Measurements from ENCODE around the gene STK17A. TPM values are rescaled to one million over a fixed set of nuclear protein-coding genes. Genes with fewer than 3 reads are reported as not detected.

STK17A gene
- total and polyA plus RNA-seq, 8 donors = 25.9 to 38.4 (median 32.8) TPM

DNA sequence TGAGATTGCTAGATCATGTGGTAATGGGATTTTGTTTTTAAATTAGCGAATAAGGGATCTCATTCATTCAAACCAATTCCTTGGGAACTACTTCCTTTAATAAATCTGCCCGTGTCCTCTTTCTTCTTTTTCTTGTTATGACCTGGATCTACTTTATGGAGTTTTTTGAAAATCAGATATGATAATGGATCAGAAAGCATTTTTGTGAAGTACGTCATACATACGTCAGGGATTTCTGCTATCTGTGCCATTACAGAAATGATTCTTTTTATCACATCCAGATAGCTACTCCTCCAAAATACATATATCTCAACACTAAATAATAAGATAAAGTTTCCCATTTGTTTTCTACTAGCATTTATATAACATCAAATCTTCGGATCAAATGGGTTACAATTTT, 40.2 kb upstream of the STK17A start:
- no peak for DNase-seq
- H3K4me1 ChIP-seq = no peaks in the 10 kb centered on the region
- intact Hi-C loops (cut with DNase I) = no loop called here
- ATAC-seq = no peak
- TF ChIP-seq, protein P1, sequence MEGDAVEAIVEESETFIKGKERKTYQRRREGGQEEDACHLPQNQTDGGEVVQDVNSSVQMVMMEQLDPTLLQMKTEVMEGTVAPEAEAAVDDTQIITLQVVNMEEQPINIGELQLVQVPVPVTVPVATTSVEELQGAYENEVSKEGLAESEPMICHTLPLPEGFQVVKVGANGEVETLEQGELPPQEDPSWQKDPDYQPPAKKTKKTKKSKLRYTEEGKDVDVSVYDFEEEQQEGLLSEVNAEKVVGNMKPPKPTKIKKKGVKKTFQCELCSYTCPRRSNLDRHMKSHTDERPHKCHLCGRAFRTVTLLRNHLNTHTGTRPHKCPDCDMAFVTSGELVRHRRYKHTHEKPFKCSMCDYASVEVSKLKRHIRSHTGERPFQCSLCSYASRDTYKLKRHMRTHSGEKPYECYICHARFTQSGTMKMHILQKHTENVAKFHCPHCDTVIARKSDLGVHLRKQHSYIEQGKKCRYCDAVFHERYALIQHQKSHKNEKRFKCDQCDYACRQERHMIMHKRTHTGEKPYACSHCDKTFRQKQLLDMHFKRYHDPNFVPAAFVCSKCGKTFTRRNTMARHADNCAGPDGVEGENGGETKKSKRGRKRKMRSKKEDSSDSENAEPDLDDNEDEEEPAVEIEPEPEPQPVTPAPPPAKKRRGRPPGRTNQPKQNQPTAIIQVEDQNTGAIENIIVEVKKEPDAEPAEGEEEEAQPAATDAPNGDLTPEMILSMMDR (IDR thresholded peaks at IDR 0.05) = no peak
- no peak overlapping the region for H3K4me3 ChIP-seq
- H3K27me3 ChIP-seq = no peaks in the 10 kb centered on the region
- no peak overlapping the region for H3K27ac ChIP-seq
- H3K36me3 ChIP-seq = no peaks in the 10 kb centered on the region
- H3K9me3 ChIP-seq = no peaks in the 10 kb centered on the region

DNA sequence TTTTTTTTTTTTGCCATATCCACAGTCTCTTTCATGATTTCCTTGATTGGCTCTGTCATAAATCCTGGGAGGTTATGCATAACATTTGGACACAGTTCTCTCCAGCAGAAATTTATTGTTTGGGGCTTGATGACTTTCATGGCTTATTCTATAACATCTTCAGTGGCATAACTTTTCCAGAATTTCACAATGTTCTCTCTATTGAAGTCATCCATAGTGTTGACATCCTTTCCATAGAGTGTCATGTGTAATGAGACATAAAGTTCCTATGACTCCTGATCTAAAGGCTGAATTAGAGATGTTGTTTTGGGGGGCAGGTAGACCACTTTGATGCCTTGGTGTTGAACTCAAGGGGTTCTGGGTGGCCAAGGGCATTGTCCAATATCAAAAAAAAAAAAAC, 36.7 kb upstream of the STK17A start:
- intact Hi-C loops (cut with DNase I) = no loop called here
- no peak for ATAC-seq
- Histone ChIP-seq H3K9me3 (no peaks in the 10 kb centered on the region), H3K4me1 (no peaks in the 10 kb centered on the region), H3K4me3 (no peak overlapping the region), H3K36me3 (no peaks in the 10 kb centered on the region), H3K27ac (no peak overlapping the region), H3K27me3 (no peaks in the 10 kb centered on the region)
- DNase-seq = no peak
- TF ChIP-seq, protein P1 (IDR thresholded peaks at IDR 0.05) = no peak

DNA sequence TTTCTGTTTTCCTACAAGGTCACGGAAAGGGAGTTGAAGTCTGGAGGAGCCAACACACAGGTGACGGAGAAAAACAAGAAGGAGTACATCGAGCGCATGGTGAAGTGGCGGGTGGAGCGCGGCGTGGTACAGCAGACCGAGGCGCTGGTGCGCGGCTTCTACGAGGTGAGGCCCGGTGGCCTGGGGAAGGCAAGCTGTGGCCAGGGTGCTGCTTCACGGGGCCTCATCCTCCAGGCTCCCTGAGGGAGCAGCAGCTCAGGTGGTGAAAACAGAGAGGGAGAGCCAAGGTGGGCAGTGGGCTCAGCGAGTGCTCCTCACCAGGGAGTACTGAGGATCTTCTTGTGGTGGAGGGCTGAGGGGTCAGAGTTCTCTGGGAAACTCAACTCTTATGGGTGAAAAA, 32.5 kb upstream of the STK17A start:
- Histone ChIP-seq H3K27me3 (no peaks in the 10 kb centered on the region), H3K36me3 (no peaks in the 10 kb centered on the region), H3K9me3 (no peaks in the 10 kb centered on the region), H3K27ac (no peak overlapping the region), H3K4me3 (no peak overlapping the region), H3K4me1 (peaks cover 0 to 15% of the 10 kb centered on the region in 2 donors)
- ATAC-seq (no peak), DNase-seq (no peak)
- TF ChIP-seq, protein P1 (IDR thresholded peaks at IDR 0.05) = no peak
- intact Hi-C loops (cut with DNase I) = no loop called here

DNA sequence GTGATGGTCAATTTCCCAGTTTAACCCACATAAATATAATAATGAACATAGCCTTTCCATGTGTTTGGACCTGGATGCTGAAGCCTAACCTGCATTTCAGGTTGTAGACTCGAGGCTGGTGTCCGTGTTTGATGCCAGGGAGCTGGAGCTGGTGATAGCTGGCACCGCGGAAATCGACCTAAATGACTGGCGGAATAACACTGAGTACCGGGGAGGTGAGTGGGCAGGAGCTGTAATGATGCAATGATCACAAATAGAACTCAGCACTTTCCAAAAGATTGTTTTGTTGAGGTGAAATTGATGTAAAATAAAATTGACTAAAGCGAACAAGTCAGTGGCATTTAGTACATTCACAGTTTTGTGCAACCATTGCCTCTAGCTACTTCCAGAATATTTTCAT, 30.8 kb upstream of the STK17A start:
- Histone ChIP-seq H3K36me3 (no peaks in the 10 kb centered on the region), H3K4me3 (no peak overlapping the region), H3K9me3 (no peaks in the 10 kb centered on the region), H3K27ac (no peak overlapping the region), H3K4me1 (peaks cover 0 to 15% of the 10 kb centered on the region in 2 donors), H3K27me3 (no peaks in the 10 kb centered on the region)
- no peak for DNase-seq
- intact Hi-C loops (cut with DNase I) = no loop called here
- ATAC-seq = no peak
- TF ChIP-seq, protein P1 (IDR thresholded peaks at IDR 0.05) = no peak

DNA sequence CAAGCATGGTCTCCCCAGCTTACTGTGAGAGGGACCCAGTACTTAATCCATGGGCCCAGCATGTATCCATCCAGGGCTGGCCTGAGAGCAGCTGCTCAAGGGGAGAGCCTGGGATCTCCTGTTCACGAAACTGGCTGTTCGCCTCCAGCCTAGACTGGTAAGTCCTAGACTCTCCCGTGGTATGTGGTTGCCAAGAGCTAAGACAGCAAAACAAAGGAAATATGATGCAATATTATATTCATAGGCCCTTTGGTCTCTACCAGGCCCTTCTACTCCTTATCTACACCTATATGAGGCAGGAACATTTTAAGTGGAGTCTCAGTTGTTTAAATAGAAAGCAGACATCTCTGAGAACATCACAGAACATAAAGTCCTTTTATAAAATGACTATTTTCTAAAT, 28.9 kb upstream of the STK17A start:
- ATAC-seq (peak; percentile 94), DNase-seq (peak in 2 of 4 donors; percentile 56 to 65)
- intact Hi-C loops (cut with DNase I) = no loop called here
- H3K27me3 ChIP-seq = no peaks in the 10 kb centered on the region
- TF ChIP-seq, protein P1 (IDR thresholded peaks at IDR 0.05) = no peak
- H3K36me3 ChIP-seq = no peaks in the 10 kb centered on the region
- no peaks in the 10 kb centered on the region for H3K9me3 ChIP-seq
- no peak overlapping the region for H3K4me3 ChIP-seq
- peaks cover 0 to 15% of the 10 kb centered on the region in 2 donors for H3K4me1 ChIP-seq
- H3K27ac ChIP-seq = peak overlapping the region; percentile 50 to 61

All from left lung (tissue), 10 donors.